LHCN-M2 (cell line): ENCODE results near the gene NF2. TPM values are rescaled to one million over a fixed set of nuclear protein-coding genes. Genes with fewer than 3 reads are reported as not detected.

Source experiments
- DNase-seq: peaks from one replicate; pipeline ENCODE4 v3.0.0-alpha.2; 2012; ENCODE audit warnings: low read depth
- total RNA-seq: library from RNA; depleted of rRNA; stranded (reverse); fragments of >200 nt; gene quantifications from 2 replicates; pipeline ENCODE4 v1.2.3, GENCODE V29; 2014

Gene NF2
- total RNA-seq, 1 experiment from 2014 or later, result 105 TPM

GRCh38 chr22:29663180-29663821 is 59.9 kb downstream of the NF2 start:
- DNase-seq, result no peak

DNA sequence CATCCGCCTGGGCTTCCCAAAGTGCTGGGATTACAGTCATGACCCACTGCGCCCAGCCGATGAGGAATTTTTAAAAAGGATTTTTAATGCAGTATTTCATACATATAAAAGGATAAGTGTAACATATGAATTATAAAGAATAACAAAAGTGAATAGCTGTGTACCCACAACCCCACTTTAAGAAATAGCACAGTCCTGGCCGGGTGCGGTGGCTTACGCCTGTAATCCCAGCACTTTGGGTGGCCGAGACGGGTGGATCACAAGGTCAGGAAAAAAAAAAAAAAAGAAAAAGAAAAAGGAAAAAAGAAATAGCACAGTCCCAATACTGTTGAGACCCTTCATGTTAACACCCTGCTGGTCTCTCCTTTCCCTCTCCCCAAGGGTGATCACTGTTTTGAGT is 62.1 kb downstream of the NF2 start:
- no peak for DNase-seq

DNA sequence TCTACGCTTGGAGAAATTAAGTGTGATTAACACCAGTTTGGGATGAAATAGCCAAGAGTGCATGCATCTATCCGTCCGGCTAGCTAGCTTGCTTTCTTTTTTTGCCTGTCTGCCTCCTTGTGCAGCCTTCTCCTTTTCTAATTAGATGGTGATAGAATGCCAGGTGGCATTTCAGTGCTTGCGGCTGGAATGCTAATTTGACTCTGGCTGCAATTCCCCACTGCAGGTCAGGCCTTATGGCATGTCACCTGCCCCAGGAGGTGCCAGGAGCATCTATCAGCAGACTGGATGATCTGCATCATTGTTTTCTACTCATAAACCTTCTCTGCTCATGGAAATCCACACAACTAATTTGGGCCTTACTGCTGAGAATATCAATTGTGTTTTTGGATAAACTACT is 65.2 kb downstream of the NF2 start:
- no peak for DNase-seq

DNA sequence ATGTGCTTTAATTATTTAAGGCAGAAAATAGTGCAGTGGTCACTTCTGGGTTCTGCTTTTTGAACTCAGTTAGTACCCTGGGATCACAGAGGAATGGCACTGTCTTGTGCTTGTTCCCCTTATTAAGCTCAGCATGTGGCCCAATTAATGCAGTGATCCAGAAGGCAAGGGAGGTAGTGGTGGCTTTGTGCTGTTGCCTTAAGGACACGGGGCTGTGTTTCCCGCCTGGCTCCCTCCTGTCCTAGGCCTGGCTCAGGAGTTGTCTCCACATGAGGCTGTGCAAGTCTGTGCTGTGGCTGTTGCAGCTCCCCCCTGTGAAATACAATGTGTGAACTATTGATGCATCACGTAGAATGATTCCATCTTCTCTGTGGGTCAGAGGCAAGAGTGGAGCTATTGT is 67.2 kb downstream of the NF2 start:
- DNase-seq, result no peak

DNA sequence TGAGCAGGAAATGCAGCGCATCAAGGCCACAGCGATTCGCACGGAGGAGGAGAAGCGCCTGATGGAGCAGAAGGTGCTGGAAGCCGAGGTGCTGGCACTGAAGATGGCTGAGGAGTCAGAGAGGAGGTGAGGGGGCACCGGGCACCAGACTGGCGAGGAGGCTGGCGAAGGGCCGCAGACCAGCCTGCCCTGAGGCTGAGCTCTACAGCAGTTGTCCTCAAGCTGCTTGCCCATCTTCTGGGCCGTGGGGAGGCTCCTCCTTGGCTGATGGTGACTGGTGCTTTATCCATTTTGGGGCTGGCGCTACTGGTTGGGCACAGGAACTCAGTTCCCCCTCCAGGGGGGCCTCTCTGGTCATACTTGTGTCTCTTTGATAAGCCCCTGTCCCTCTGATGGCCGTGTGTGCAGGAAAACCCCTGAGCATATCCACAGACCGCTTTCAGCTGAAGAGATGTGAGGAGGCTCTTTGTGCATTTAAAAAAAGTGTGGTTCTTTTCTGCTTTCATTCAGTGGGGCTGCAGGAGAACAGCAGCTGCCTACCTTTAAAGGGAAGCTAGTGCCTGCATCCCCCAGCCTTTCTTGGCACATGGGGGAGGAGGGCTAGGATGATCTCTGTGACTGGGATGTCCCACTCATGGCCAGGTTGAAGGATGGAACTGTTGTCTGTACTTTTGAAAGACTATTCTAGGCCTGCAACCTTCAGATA is 70.1 kb downstream of the NF2 start:
- no peak for DNase-seq

DNA sequence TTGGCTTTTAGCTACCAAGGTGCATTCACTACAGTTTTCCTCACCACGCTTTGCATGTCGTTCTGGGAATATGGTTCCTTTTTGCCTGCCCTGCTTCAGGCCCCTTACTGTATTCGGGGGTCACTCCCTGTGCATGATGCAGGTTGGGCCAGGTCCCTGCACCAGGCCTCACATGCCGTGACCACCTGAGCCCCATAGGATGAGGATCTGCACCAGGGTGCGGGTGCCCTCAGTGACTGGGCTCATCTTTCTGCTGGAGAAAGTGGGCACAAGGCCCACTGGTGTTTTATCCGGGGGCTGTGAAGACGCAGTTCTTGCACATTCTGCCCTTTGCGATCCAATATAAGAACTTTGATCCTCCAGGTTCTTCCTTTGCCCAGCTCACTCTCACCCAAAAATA is 70.7 kb downstream of the NF2 start:
- no peak for DNase-seq

- DNase-seq, result no peak
Measured at GRCh38 chr22:29679316-29679715, 75.9 kb downstream of the NF2 start.

GRCh38 chr22:29683536-29683935 is 80.1 kb downstream of the NF2 start:
- no peak for DNase-seq

DNA sequence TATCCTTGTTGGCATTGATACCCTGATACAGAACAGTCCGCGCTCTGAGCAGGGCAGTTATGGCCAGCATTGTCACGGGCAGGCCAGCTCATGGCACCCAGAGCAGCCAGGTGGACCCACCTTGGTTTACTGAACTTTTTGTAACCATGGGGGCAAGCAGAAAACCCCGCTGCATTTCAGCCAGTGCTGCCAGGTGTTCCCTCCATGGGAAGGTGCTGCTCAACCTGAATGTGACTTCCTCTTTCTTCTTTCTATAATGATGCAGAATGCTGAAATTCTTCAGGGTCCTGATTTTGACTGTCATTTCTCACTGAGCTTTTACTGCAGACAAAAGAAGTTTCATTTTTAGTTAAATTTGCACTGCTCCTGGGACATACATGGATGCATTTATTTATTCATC is 80.8 kb downstream of the NF2 start:
- no peak for DNase-seq

DNA sequence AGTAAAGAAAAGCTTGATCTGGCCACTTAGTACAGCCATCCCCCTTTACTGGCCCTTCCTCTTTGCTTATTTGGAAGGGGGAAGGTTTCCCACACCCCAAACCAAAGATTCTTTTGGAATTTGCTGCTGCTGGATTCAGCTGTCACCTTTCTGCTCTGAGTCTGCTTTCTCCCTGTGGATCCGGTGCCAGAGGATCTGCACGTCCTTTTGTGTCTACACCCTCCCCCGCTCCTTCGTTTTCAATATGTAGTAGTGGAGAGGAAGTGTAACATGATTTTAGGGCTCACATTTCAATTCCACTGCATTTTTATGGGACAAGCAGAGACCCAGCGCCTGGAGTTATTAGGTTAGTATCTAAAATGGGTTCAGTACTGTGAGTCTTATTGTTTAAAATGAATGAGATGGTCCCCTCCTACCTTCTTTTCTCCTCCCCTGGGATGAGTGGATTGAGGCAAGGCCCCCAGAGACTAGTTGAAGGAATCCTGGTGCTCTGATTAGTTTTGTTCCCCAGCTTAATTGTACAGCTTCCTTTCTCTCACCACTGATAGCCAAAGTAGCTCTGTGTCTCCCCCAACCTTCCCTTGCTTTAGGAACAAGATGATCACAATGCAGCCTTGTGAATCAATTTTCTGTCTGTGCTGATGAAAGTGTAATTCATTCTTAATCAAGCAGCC is 85.9 kb downstream of the NF2 start:
- DNase-seq, result peak; percentile 67

GRCh38 chr22:29689880-29690213 is 86.4 kb downstream of the NF2 start:
- peak; percentile 72 for DNase-seq

GRCh38 chr22:29690476-29690875 is 87.0 kb downstream of the NF2 start:
- DNase-seq, result peak; percentile 93

DNA sequence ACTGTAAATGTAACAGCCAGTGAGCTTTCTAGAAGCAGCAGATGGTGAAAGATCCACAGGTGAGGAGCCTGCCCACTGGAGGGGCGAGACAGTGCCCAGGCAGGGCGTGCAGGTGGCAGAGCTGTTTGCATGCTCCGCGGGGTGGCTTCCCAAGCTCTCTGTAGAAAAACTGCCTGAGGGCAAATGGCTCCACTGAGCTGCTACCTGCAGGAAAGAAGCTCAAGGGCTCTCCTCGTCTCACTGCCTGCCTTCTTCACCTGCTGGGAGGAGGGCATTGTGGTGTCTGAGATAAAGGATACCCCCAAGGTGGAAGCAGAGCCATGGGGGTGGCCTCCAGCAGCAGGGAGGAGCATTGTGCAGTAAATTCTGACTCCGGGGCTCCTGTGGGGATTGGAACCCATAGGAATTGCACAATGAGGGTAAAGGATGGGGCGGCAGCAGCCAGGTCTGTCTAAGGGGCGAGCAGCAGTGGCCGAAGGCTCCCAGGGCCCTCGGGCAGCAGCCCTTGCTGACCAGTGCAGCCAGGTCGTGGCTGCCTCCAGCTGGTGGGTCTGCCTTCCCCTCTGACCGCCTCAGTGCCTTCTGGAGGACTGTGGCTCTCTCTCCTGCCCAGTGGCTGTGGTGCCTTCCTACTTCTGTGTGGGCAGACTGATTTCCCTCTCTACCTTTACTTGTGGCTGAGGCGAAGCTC is 88.3 kb downstream of the NF2 start:
- no peak for DNase-seq

DNA sequence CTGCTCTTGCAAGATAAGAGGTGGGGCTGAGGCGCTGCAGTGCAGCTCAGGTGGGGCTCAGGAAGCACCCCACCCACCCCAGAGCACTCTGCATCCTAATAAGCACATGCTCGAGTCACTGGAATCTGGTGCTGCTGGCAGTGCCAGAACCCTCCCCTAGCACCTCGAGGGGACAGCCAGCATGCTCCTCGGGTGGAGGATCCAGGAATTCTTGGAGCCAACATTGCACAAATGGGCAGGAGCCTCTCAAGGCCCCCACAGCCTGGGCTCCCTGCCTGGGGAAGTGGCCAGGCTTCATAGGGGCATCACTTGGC is 88.9 kb downstream of the NF2 start:
- DNase-seq, result no peak

DNA sequence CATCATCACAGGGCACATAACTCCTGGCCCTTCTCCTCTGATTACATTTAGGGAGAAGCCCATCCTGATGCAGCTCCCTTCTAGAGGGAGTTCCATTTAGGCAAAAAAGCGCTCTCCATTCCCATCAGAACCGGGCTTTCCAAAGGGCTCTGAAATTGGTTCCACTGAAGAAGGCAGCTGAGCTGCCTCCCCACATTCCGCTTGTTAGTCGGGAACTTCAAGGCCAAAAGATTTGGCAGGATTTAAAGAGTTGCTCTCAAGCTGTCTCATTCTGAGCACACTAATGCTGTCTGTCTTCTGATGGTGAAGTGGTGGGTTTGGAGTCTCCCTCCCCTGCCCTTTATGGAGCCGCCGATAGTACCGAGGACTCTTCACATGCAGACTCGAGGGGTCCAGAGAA is 89.7 kb downstream of the NF2 start:
- no peak for DNase-seq

- no peak for DNase-seq
Measured at GRCh38 chr22:29693671-29694070, 90.2 kb downstream of the NF2 start.

GRCh38 chr22:29695129-29695926 is 91.9 kb downstream of the NF2 start:
- DNase-seq, result peak; percentile 86

DNA sequence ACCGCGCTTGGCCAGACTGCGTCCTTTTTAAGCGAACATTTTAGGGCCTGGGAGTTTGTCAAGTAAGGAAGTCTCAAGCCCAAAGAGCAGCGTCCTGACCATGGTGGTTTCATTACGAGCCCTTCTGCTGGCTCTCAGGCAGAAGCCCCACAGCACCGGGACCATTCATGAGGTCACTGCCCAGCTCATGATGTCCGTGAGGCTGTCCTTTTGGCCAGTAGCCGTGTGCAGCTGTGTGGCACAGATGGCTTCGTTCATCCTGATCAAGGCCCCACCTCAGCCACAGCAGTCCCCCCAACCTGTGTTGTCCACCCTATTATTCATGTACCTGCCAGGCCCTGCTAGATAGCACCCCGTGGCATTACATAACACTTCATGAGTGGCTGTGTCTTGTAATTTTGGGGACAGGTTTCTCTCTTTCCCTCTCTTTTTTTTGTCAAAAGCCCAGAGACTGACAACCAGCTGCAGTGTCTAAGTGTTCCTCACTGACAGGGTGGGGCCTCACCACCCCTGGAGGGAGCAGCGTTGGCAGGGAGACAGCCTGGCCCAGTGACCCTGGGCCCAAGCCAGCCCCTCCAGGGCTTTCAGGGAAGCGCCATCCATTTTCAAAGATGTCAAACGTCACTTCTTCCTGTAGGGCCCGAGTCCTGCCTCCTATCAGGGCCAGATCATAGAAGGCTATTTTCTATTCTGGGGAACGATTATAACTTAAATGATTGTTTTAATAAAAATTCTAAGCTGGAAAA is 94.6 kb downstream of the NF2 start:
- DNase-seq, result no peak

- no peak for DNase-seq
Measured at GRCh38 chr22:29700206-29700899, 96.9 kb downstream of the NF2 start.

DNA sequence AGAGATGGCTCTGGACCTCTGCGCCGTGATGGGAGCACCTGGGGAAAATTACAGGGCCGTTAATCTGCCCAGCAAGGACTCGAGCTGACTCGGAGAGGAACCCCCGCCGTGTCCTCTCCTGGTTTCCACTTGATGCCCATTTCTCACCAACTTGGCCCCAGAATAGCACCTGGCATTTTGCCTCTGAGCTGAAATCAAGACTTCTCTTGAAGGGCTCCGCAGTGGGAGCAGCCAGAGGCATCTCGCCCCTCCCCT is 97.4 kb downstream of the NF2 start:
- DNase-seq, result no peak
